H9 (cell line): ENCODE results near the gene NAA35. TPM values are rescaled to one million over a fixed set of nuclear protein-coding genes. Genes with fewer than 3 reads are reported as not detected.

Experiments used
- DNase-seq: peaks from one replicate; pipeline ENCODE4 v3.0.0-alpha.2; 2017
- H2AFZ ChIP-seq: one replicate; pipeline ENCODE4 v1.6.1; 2013; ENCODE audit warnings: mild to moderate bottlenecking, low read length, control low read depth, moderate library complexity
- H2AK5ac ChIP-seq: 2 replicates; pipeline ENCODE4 v1.6.1; 2013; ENCODE audit warnings: low read length, control low read depth, mixed read lengths; ENCODE audit not compliant: insufficient read length
- H2BK120ac ChIP-seq: one replicate; pipeline ENCODE4 v1.6.1; 2013; ENCODE audit warnings: low read depth, mild to moderate bottlenecking, low read length, control low read depth, inconsistent platforms; ENCODE audit not compliant: poor library complexity, severe bottlenecking
- H2BK12ac ChIP-seq: 2 replicates; pipeline ENCODE4 v1.6.1; 2013; ENCODE audit warnings: low read length, control low read depth, mixed read lengths, low read depth; ENCODE audit not compliant: insufficient read length
- H2BK15ac ChIP-seq: 2 replicates; pipeline ENCODE4 v1.6.1; 2013; ENCODE audit warnings: low read depth, low read length, control low read depth
- H2BK20ac ChIP-seq: one replicate; pipeline ENCODE4 v1.6.1; 2013; ENCODE audit warnings: low read depth, mild to moderate bottlenecking, low read length, control low read depth, inconsistent platforms; ENCODE audit not compliant: poor library complexity, severe bottlenecking
- H2BK5ac ChIP-seq: 2 replicates; pipeline ENCODE4 v1.6.1; 2013; ENCODE audit warnings: low read length, control low read depth, mixed read lengths; ENCODE audit not compliant: insufficient read length
- H3K14ac ChIP-seq: 2 replicates; pipeline ENCODE4 v1.6.1; 2013; ENCODE audit warnings: low read length, control low read depth; ENCODE audit not compliant: insufficient read depth
- H3K18ac ChIP-seq: 2 replicates; pipeline ENCODE4 v1.6.1; 2013; ENCODE audit warnings: low read depth, mild to moderate bottlenecking, mixed read lengths, low read length, control low read depth; ENCODE audit not compliant: insufficient read length
- H3K23ac ChIP-seq: 2 replicates; pipeline ENCODE4 v1.6.1; 2013; ENCODE audit warnings: low read length, control low read depth, mixed read lengths, low read depth; ENCODE audit not compliant: insufficient read length
- H3K23me2 ChIP-seq: 2 replicates; pipeline ENCODE4 v1.6.1; 2013; ENCODE audit warnings: low read depth, mild to moderate bottlenecking, mixed read lengths, low read length, control low read depth; ENCODE audit not compliant: insufficient read length, poor library complexity, severe bottlenecking
- H3K27ac ChIP-seq: 2 replicates; pipeline ENCODE4 v1.5.1; 2013; ENCODE audit warnings: low read length, control low read depth, mixed read lengths, low read depth; ENCODE audit not compliant: insufficient read length
- H3K27me3 ChIP-seq: 2 replicates; pipeline ENCODE4 v1.6.1; 2013; ENCODE audit warnings: low read length, control low read depth, inconsistent platforms; ENCODE audit not compliant: insufficient read depth
- H3K4ac ChIP-seq: 2 replicates; pipeline ENCODE4 v1.6.1; 2013; ENCODE audit warnings: low read depth, mild to moderate bottlenecking, control low read depth, inconsistent platforms, low read length, moderate library complexity
- H3K4me1 ChIP-seq: 2 replicates; pipeline ENCODE4 v1.6.1; 2013; ENCODE audit warnings: low read length, control low read depth, inconsistent platforms; ENCODE audit not compliant: insufficient read depth
- H3K4me2 ChIP-seq: 2 replicates; pipeline ENCODE4 v1.6.1; 2013; ENCODE audit warnings: low read length, control low read depth, mixed read lengths; ENCODE audit not compliant: insufficient read length, insufficient read depth
- H3K56ac ChIP-seq: 2 replicates; pipeline ENCODE4 v1.6.1; 2013; ENCODE audit warnings: low read depth, mild to moderate bottlenecking, mixed read lengths, low read length, control low read depth; ENCODE audit not compliant: insufficient read length
- H3K79me1 ChIP-seq: 2 replicates; pipeline ENCODE4 v1.6.1; 2013; ENCODE audit warnings: low read depth, mild to moderate bottlenecking, moderate library complexity, low read length, control low read depth, inconsistent platforms; ENCODE audit not compliant: insufficient read depth, poor library complexity, severe bottlenecking
- H3K79me2 ChIP-seq: 2 replicates; pipeline ENCODE4 v1.6.1; 2013; ENCODE audit warnings: low read length, control low read depth, inconsistent platforms; ENCODE audit not compliant: insufficient read depth
- H3K9ac ChIP-seq: 2 replicates; pipeline ENCODE4 v1.6.1; 2013; ENCODE audit warnings: low read length, control low read depth, mixed read lengths; ENCODE audit not compliant: insufficient read length; ENCODE audit errors: extremely low read depth
- H3K9me3 ChIP-seq: one replicate; pipeline ENCODE4 v1.6.1; 2013; ENCODE audit warnings: low read depth, low read length, inconsistent platforms; ENCODE audit not compliant: control insufficient read depth
- H3T11ph ChIP-seq: one replicate; pipeline ENCODE4 v1.6.1; 2013; ENCODE audit warnings: mild to moderate bottlenecking, low read length, control low read depth, inconsistent platforms
- H4K20me1 ChIP-seq: one replicate; pipeline ENCODE4 v1.6.1; 2013; ENCODE audit not compliant: control insufficient read depth, insufficient read length, insufficient read depth
- H4K5ac ChIP-seq: 2 replicates; pipeline ENCODE4 v1.6.1; 2013; ENCODE audit warnings: low read depth, mild to moderate bottlenecking, mixed read lengths, low read length, control low read depth; ENCODE audit not compliant: insufficient read length
- H4K8ac ChIP-seq: replicated peaks from 2 replicates; pipeline ENCODE4 v1.6.1; 2013; ENCODE audit warnings: low read length, control low read depth, mixed read lengths, low read depth; ENCODE audit not compliant: insufficient read length
- H4K91ac ChIP-seq: 2 replicates; pipeline ENCODE4 v1.6.1; 2013; ENCODE audit warnings: low read depth, mild to moderate bottlenecking, moderate library complexity, mixed read lengths, low read length, control low read depth; ENCODE audit not compliant: insufficient read length
- H3K27ac Mint-ChIP-seq, 3 experiments: 2 replicates in 2 of 3; 3 replicates in 1 of 3; pipeline ENCODE4 v1.8.0; 2020 to 2021; ENCODE audit warnings: mixed read lengths in 3 of 3, mild to moderate bottlenecking in 1 of 3, moderate library complexity in 1 of 3
- H3K27me3 Mint-ChIP-seq: 2 replicates; pipeline ENCODE4 v1.8.0; 2021; ENCODE audit warnings: low read depth, mild to moderate bottlenecking, moderate library complexity, mixed read lengths
- H3K36me3 Mint-ChIP-seq, 3 experiments: 2 replicates in 2 of 3; 3 replicates in 1 of 3; pipeline ENCODE4 v1.8.0; 2020 to 2021; ENCODE audit warnings: low read depth in 3 of 3, mixed read lengths in 3 of 3; ENCODE audit not compliant: insufficient read depth in 1 of 3
- H3K4me1 Mint-ChIP-seq, 2 experiments: 2 replicates each; pipeline ENCODE4 v1.8.0; 2020; ENCODE audit warnings: mixed read lengths in 2 of 2
- H3K4me3 Mint-ChIP-seq, 2 experiments: 2 replicates in 1 of 2; 3 replicates in 1 of 2; pipeline ENCODE4 v1.8.0; 2020 to 2021; ENCODE audit warnings: mild to moderate bottlenecking in 2 of 2, mixed read lengths in 2 of 2, moderate library complexity in 1 of 2
- H3K9me3 Mint-ChIP-seq, 2 experiments: 2 replicates in 1 of 2; 3 replicates in 1 of 2; pipeline ENCODE4 v1.8.0; 2020; ENCODE audit warnings: mild to moderate bottlenecking in 2 of 2, mixed read lengths in 2 of 2, moderate library complexity in 1 of 2
- CTCF ChIP-seq: fragments of 200-600 bp; sonication (generic); conservative IDR thresholded peaks from 3 replicates; pipeline ENCODE4 v1.8.0; 2021; ENCODE audit warnings: antibody characterized with exemption, mild to moderate bottlenecking
- WGBS: extraction: QIAGEN DNeasy Blood & Tissue Kit; methylation state at CpG from one replicate; pipeline ENCODE4 v1.1.7; 2013; ENCODE audit warnings: missing lambda C conversion rate, low lambda C conversion rate, mixed read lengths; ENCODE audit not compliant: insufficient read length; ENCODE audit errors: extremely low coverage; 5-methylcytosine and 5-hydroxymethylcytosine counted together
- total RNA-seq: library from RNA; stranded (reverse); gene quantifications from 2 replicates; pipeline ENCODE4 v1.2.1, GENCODE V29; 2021

The NAA35 gene
- total RNA-seq, 1 experiment from 2014 or later, result 38.6 TPM

GRCh38 chr9:85942913-85943709, 2.2 kb downstream of the NAA35 start:
- Histone ChIP-seq H3K79me1 (peaks cover 3% of the 10 kb centered on the region), H3K23me2 (no peaks in the 10 kb centered on the region), H3K14ac (no peak overlapping the region), H3K18ac (no peak overlapping the region), H3K4ac (no peak overlapping the region), H3T11ph (no peak overlapping the region), H2BK120ac (no peak overlapping the region), H3K27ac (no peak overlapping the region), H2AK5ac (no peak overlapping the region), H2BK12ac (no peak overlapping the region), H2BK5ac (no peak overlapping the region), H4K91ac (no peak overlapping the region), H3K56ac (no peak overlapping the region), H3K4me2 (no peak overlapping the region), H3K9me3 (no peaks in the 10 kb centered on the region), H2BK15ac (no peak overlapping the region), H2AFZ (no peak overlapping the region), H3K4me1 (no peaks in the 10 kb centered on the region), H3K79me2 (peaks cover 16% of the 10 kb centered on the region), H4K8ac (no peak overlapping the region), H4K20me1 (no peaks in the 10 kb centered on the region), H3K27me3 (no peaks in the 10 kb centered on the region), H2BK20ac (no peak overlapping the region), H3K23ac (no peak overlapping the region), H4K5ac (no peak overlapping the region), H3K9ac (no peak overlapping the region)
- Mint-ChIP-seq H3K4me3 (no peak overlapping the region), H3K27me3 (no peaks in the 10 kb centered on the region), H3K27ac (no peak overlapping the region), H3K9me3 (no peaks in the 10 kb centered on the region), H3K4me1 (peaks cover 2 to 5% of the 10 kb centered on the region in 2 experiments; a peak in 3 of 4 replicates), H3K36me3 (peaks cover 16 to 21% (median 17%) of the 10 kb centered on the region in 3 experiments; a peak in 6 of 7 replicates)
- WGBS, result no CpG with 5 or more reads among the region's 3 CpGs
- TF ChIP-seq CTCF, result no peak
- no peak for DNase-seq
